ENCODE data around the gene SYNGR4.

DNA sequence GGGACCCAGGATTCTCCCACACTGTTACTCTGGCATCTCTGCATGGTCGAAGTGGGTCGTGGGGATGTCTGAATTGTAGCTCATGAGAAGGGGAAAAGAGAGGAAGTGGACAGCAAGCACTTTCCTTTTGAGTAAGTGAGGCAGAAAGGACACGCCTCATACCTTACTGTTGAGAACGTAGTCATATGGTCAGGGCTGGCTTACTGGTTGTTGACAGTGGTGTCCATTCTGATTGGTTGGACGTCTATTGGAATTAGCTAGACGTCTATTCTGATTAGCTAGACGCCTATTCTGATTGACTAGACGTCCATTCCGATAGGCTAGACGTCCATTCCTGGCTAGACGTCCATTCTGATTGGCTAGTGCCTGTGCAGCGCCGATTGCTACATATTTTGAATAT lies 41.7 kb downstream of the SYNGR4 start:
- TF ChIP-seq, protein P1, sequence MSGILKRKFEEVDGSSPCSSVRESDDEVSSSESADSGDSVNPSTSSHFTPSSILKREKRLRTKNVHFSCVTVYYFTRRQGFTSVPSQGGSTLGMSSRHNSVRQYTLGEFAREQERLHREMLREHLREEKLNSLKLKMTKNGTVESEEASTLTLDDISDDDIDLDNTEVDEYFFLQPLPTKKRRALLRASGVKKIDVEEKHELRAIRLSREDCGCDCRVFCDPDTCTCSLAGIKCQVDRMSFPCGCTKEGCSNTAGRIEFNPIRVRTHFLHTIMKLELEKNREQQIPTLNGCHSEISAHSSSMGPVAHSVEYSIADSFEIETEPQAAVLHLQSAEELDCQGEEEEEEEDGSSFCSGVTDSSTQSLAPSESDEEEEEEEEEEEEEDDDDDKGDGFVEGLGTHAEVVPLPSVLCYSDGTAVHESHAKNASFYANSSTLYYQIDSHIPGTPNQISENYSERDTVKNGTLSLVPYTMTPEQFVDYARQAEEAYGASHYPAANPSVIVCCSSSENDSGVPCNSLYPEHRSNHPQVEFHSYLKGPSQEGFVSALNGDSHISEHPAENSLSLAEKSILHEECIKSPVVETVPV (CRISPR knock-in tag; IDR thresholded peaks at IDR 0.05), result no peak
- TF ChIP-seq ZFP30 (CRISPR knock-in tag; IDR thresholded peaks at IDR 0.05) (no peak), ESRRG (CRISPR knock-in tag; IDR thresholded peaks at IDR 0.05) (no peak), BACH2 (CRISPR knock-in tag; IDR thresholded peaks at IDR 0.05; ENCODE audit: borderline replicate concordance) (no peak), ZNF70 (CRISPR knock-in tag; IDR thresholded peaks at IDR 0.05) (no peak)

All from SK-N-SH treated with all-trans-retinoic acid at 6 μM for 48 hours (cell line).